Kidney epithelial cell (primary cell): ENCODE data around the gene HTATSF1. TPM values are rescaled to one million over a fixed set of nuclear protein-coding genes. Genes with fewer than 3 reads are reported as not detected.

Source experiments
- DNase-seq: peaks from one replicate; pipeline ENCODE4 v3.0.0-alpha.2; 2010; ENCODE audit warnings: low read depth
- H3K27me3 ChIP-seq: 2 replicates; pipeline ENCODE4 v1.6.0; 2011; ENCODE audit warnings: low read length; ENCODE audit not compliant: control insufficient read depth, insufficient read depth
- H3K36me3 ChIP-seq: 2 replicates; pipeline ENCODE4 v1.5.1; 2011; ENCODE audit warnings: low read length; ENCODE audit not compliant: control insufficient read depth, insufficient read depth
- H3K4me3 ChIP-seq: 2 replicates; pipeline ENCODE4 v1.5.1; 2011; ENCODE audit warnings: low read depth, mild to moderate bottlenecking, control low read depth, low read length
- total RNA-seq: library from RNA; depleted of rRNA; stranded (reverse); fragments of >200 nt; gene quantifications from 2 replicates; pipeline ENCODE4 v1.2.3, GENCODE V29; 2015
- TF ChIP-seq, protein P1 (sequence below): IDR thresholded peaks from 2 replicates; pipeline ENCODE4 v1.5.1; 2011; ENCODE audit warnings: mild to moderate bottlenecking, moderate library complexity, low read length, control low read depth, inconsistent platforms; ENCODE audit not compliant: insufficient read depth, poor library complexity, severe bottlenecking

Gene HTATSF1, protein sequence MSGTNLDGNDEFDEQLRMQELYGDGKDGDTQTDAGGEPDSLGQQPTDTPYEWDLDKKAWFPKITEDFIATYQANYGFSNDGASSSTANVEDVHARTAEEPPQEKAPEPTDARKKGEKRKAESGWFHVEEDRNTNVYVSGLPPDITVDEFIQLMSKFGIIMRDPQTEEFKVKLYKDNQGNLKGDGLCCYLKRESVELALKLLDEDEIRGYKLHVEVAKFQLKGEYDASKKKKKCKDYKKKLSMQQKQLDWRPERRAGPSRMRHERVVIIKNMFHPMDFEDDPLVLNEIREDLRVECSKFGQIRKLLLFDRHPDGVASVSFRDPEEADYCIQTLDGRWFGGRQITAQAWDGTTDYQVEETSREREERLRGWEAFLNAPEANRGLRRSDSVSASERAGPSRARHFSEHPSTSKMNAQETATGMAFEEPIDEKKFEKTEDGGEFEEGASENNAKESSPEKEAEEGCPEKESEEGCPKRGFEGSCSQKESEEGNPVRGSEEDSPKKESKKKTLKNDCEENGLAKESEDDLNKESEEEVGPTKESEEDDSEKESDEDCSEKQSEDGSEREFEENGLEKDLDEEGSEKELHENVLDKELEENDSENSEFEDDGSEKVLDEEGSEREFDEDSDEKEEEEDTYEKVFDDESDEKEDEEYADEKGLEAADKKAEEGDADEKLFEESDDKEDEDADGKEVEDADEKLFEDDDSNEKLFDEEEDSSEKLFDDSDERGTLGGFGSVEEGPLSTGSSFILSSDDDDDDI
- total RNA-seq = 50.7 and 52.5 TPM in 2 replicates

DNA sequence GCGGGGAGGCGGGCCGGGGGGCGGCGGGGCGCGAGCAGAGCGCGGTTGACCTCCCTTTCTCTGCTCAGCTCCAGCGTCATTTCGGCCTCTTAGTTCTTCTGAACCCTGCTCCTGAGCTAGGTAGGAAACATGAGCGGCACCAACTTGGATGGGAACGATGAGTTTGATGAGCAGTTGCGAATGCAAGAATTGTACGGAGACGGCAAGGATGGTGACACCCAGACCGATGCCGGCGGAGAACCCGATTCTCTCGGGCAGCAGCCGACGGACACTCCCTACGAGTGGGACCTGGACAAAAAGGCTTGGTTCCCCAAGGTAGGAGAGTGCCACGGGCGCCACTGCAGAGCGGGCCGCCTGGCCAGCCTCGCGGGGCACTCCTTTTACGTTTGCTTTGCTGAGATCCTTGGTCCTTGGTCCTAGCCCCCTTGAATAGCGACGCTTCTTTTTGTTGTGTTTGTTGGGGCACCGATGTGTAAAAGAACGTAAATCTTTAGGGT lies at the start of gene HTATSF1:
TSS of gene HTATSF1 (plus strand) at position 37 of the 497 bp plus-strand sequence. CDS start at position 130, 93 bp downstream.
- no peak for DNase-seq
- Histone ChIP-seq H3K36me3 (no peaks in the 10 kb centered on the region), H3K4me3 (peak within 1 kb of the TSS; percentile 82), H3K27me3 (no peaks in the 10 kb centered on the region)
- TF ChIP-seq, protein P1, sequence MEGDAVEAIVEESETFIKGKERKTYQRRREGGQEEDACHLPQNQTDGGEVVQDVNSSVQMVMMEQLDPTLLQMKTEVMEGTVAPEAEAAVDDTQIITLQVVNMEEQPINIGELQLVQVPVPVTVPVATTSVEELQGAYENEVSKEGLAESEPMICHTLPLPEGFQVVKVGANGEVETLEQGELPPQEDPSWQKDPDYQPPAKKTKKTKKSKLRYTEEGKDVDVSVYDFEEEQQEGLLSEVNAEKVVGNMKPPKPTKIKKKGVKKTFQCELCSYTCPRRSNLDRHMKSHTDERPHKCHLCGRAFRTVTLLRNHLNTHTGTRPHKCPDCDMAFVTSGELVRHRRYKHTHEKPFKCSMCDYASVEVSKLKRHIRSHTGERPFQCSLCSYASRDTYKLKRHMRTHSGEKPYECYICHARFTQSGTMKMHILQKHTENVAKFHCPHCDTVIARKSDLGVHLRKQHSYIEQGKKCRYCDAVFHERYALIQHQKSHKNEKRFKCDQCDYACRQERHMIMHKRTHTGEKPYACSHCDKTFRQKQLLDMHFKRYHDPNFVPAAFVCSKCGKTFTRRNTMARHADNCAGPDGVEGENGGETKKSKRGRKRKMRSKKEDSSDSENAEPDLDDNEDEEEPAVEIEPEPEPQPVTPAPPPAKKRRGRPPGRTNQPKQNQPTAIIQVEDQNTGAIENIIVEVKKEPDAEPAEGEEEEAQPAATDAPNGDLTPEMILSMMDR = no peak

DNA sequence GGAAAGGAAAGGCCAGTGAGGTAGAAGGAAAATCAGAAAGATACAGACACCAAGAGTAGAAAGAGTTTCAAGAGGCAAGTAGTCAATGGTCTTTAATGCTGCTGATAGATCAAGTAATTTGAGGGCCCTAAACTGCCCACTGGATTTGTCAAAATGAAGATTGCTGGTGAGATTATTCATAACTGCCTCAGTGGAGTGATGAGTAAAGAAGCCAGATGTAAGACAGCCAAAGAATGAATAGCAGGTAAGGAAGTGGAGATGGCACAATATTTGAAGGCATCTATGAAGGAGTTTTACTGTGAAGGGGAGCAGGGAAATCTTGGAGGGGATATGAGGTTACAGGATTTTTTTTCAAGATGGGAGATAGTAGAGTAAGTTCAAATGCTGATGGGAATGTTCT lies 49.4 kb upstream of the HTATSF1 start:
- TF ChIP-seq, protein P1 = no peak
- no peak overlapping the region for H3K4me3 ChIP-seq
- no peaks in the 10 kb centered on the region for H3K27me3 ChIP-seq
- no peak for DNase-seq
- no peaks in the 10 kb centered on the region for H3K36me3 ChIP-seq

DNA sequence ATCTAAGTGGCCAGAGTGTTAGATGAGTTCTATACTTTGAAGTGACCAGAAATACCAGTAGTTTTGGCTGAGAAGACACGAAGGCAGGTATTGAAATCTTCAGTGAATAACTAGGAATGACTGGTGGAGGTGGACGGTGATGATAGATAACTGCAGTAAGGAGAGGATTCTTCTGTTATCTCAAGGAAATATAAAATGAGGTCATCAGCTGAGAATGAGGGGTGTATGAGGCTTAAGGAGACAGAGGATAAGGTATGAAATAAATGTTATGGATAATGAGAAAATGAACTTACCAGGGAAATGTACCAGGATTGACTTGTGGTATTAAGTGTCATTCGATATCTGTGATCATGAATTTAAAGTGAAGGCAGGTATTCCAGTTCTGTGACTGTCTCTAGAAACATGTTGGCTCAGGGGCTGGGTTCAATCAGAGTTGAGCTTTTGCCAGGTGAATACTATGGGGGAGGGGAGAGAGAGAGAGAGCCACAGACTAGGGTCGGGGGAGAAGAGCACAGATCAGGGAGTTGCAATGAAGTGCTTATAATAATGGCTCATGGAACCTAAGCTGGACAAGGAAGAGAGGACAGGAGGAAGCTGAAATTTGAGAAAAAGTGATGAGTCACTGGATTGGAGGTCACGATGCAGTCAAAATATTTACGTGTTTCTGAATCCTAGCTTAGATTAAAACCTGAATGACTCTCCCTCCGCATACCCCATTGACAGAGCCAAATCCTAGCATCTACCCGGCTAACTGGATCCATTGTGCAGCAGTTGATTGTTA lies 47.2 kb upstream of the HTATSF1 start:
- H3K4me3 ChIP-seq = no peak overlapping the region
- no peaks in the 10 kb centered on the region for H3K27me3 ChIP-seq
- no peak for DNase-seq
- H3K36me3 ChIP-seq = no peaks in the 10 kb centered on the region
- TF ChIP-seq, protein P1 = no peak

DNA sequence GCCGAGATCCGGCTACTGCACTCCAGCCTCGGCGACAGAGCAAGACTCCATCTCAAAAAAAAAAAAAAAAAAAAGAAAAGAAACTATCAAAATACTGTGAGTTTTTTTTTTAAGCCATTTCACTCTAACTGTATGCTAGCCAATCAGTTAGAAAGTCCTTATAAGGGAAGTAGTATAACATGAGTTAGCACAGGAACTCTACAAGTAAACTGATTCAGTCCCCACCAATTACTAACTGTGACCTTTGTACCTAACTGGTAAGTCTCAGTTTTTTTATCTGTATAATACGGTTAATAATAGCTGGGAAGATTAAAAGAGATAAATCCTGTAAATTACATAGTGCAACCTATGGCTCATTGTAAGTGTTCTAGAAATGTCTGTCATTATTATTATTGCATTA lies 44.8 kb upstream of the HTATSF1 start:
- TF ChIP-seq, protein P1 = no peak
- Histone ChIP-seq H3K27me3 (no peaks in the 10 kb centered on the region), H3K36me3 (no peaks in the 10 kb centered on the region), H3K4me3 (no peak overlapping the region)
- DNase-seq = no peak

DNA sequence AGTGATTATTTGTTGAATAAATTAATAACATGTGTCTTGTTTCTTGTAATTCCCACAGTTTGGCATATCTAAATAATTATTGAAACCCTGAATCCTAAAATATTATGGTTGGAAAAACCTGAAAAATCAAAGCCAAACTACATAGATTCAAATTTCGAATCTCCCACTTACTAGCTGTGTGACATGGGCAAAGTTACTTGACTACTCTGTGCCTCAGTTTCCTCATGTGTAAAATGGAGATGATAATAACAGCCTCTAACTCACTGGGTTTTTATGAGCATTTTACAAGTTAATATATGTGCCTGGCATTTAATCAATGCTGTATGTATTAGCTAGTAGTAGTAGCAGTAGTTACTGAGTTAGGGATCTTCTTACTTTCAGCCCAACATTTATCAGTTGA lies 44.3 kb upstream of the HTATSF1 start:
- TF ChIP-seq, protein P1 = no peak
- no peak overlapping the region for H3K4me3 ChIP-seq
- no peaks in the 10 kb centered on the region for H3K27me3 ChIP-seq
- no peak for DNase-seq
- H3K36me3 ChIP-seq = no peaks in the 10 kb centered on the region
